GM19455 (cell line): Measurements from ENCODE around the gene RCAN1.
A peak's percentile ranks its signal among the peaks of the same experiment; 100 is the strongest.

Source experiments
- ATAC-seq: cut with Tn5 transposase; IDR thresholded peaks from one replicate; pipeline ENCODE4 v1.9.1; 2021; ENCODE audit not compliant: unreplicated experiment

RCAN1 gene

GRCh38 chr21:34545079-34545884 lies 69.6 kb downstream of the RCAN1 start:
- peak; percentile 64 for ATAC-seq

- no peak for ATAC-seq
Measured at GRCh38 chr21:34544032-34544496, 70.8 kb downstream of the RCAN1 start.

GRCh38 chr21:34543017-34543416 lies 71.9 kb downstream of the RCAN1 start:
- no peak for ATAC-seq

- no peak for ATAC-seq
Measured at GRCh38 chr21:34540206-34540605, 74.7 kb downstream of the RCAN1 start.

- ATAC-seq = no peak
Measured at GRCh38 chr21:34537838-34538237, 77.1 kb downstream of the RCAN1 start.

GRCh38 chr21:34536820-34537219 lies 78.1 kb downstream of the RCAN1 start:
- ATAC-seq = no peak

GRCh38 chr21:34536311-34536710 lies 78.6 kb downstream of the RCAN1 start:
- ATAC-seq = no peak

- no peak for ATAC-seq
Measured at GRCh38 chr21:34535886-34536285, 79.0 kb downstream of the RCAN1 start.

- no peak for ATAC-seq
Measured at GRCh38 chr21:34534522-34534921, 80.4 kb downstream of the RCAN1 start.

- no peak for ATAC-seq
Measured at GRCh38 chr21:34533938-34534337, 81.0 kb downstream of the RCAN1 start.

GRCh38 chr21:34531399-34531798 lies 83.5 kb downstream of the RCAN1 start:
- ATAC-seq = no peak

- ATAC-seq = no peak
Measured at GRCh38 chr21:34530261-34530660, 84.7 kb downstream of the RCAN1 start.

GRCh38 chr21:34528131-34528561 lies 86.8 kb downstream of the RCAN1 start:
- no peak for ATAC-seq

GRCh38 chr21:34526618-34527290 lies 88.2 kb downstream of the RCAN1 start:
- ATAC-seq = no peak

- ATAC-seq = no peak
Measured at GRCh38 chr21:34526241-34526617, 88.7 kb downstream of the RCAN1 start.

- ATAC-seq = no peak
Measured at GRCh38 chr21:34524646-34525601, 90.0 kb downstream of the RCAN1 start.

GRCh38 chr21:34523019-34523555 lies 91.8 kb downstream of the RCAN1 start:
- no peak for ATAC-seq

- ATAC-seq = no peak
Measured at GRCh38 chr21:34522284-34522683, 92.6 kb downstream of the RCAN1 start.

GRCh38 chr21:34521561-34521960 lies 93.4 kb downstream of the RCAN1 start:
- ATAC-seq = no peak

GRCh38 chr21:34520764-34521508 lies 94.0 kb downstream of the RCAN1 start:
- ATAC-seq = no peak
